Left forelimb (tissue), 1 donor: ENCODE data around the gene LCOR.
"Not testable (repeated sequence)": the region's sequence is repeated elsewhere in the genome, so short reads cannot be mapped to it uniquely, and the experiment has no call there.

Experiments
- DNase-seq: peaks from one replicate; pipeline ENCODE4 v3.0.0-alpha.2; 2018; ENCODE audit warnings: low spot score

LCOR gene

GRCh38 chr10:96935810-96936209, 103.7 kb downstream of the LCOR start:
- no peak for DNase-seq

GRCh38 chr10:96943161-96943560, 111.1 kb downstream of the LCOR start:
- DNase-seq: not testable (repeated sequence)

GRCh38 chr10:96947036-96947435, 114.9 kb downstream of the LCOR start:
- DNase-seq: no peak

GRCh38 chr10:96949039-96949683, 117.1 kb downstream of the LCOR start:
- no peak for DNase-seq

GRCh38 chr10:96951954-96952353, 119.9 kb downstream of the LCOR start:
- no peak for DNase-seq

GRCh38 chr10:96955794-96956193, 123.7 kb downstream of the LCOR start:
- no peak for DNase-seq

- DNase-seq: no peak
Observed at GRCh38 chr10:96958071-96958470, 126.0 kb downstream of the LCOR start.

- no peak for DNase-seq
Observed at GRCh38 chr10:96959733-96960132, 127.6 kb downstream of the LCOR start.

- no peak for DNase-seq
Observed at GRCh38 chr10:96960872-96961271, 128.8 kb downstream of the LCOR start.

GRCh38 chr10:96964131-96964530, 132.0 kb downstream of the LCOR start:
- no peak for DNase-seq

- no peak for DNase-seq
Observed at GRCh38 chr10:96967847-96968246, 135.7 kb downstream of the LCOR start.

- no peak for DNase-seq
Observed at GRCh38 chr10:96968682-96969423, 136.8 kb downstream of the LCOR start.

- no peak for DNase-seq
Observed at GRCh38 chr10:96971324-96971723, 139.2 kb downstream of the LCOR start.

- DNase-seq: no peak
Observed at GRCh38 chr10:96972264-96972663, 140.2 kb downstream of the LCOR start.

GRCh38 chr10:96973809-96974747, 142.0 kb downstream of the LCOR start:
- DNase-seq: no peak

GRCh38 chr10:96975136-96975535, 143.0 kb downstream of the LCOR start:
- DNase-seq: no peak

- no peak for DNase-seq
Observed at GRCh38 chr10:96978621-96979154, 146.6 kb downstream of the LCOR start.

- no peak for DNase-seq
Observed at GRCh38 chr10:96982149-96982930, 150.2 kb downstream of the LCOR start.

GRCh38 chr10:96984541-96985131, 152.5 kb downstream of the LCOR start:
- no peak for DNase-seq

- no peak for DNase-seq
Observed at GRCh38 chr10:96986200-96986856, 154.2 kb downstream of the LCOR start.
